Right atrium auricular region (tissue), 2 donors: ENCODE results near the gene RBBP4. TPM values are rescaled to one million over a fixed set of nuclear protein-coding genes. Genes with fewer than 3 reads are reported as not detected.
"Not testable (repeated sequence)": the region's sequence is repeated elsewhere in the genome, so short reads cannot be mapped to it uniquely, and the experiment has no call there.

Experiments used
- DNase-seq: peaks from one replicate; pipeline ENCODE4 v3.0.0-alpha.2; 2019; ENCODE audit warnings: low spot score
- H3K27ac ChIP-seq, 2 donors: fragments of 200-600 bp; sonication (generic); 1 replicate in 1 of 2; 2 replicates in 1 of 2; pipeline ENCODE4 v1.5.1; 2016 to 2019
- H3K27me3 ChIP-seq, 2 donors: fragments of 200-600 bp; sonication (generic); one replicate each; pipeline versions ENCODE4 v1.5.1 to v1.6.0; 2017 to 2019
- H3K36me3 ChIP-seq: fragments of 200-600 bp; sonication (generic); one replicate; pipeline ENCODE4 v1.5.1; 2016
- H3K4me1 ChIP-seq, 2 donors: fragments of 200-600 bp; sonication (generic); one replicate each; pipeline versions ENCODE4 v1.5.1 to v1.6.0; 2017 to 2019
- H3K4me3 ChIP-seq, 2 donors: fragments of 200-600 bp; sonication (generic); 1 replicate in 1 of 2; 2 replicates in 1 of 2; pipeline ENCODE4 v1.5.1; 2017 to 2019; ENCODE audit warnings: mild to moderate bottlenecking in 1 of 2, moderate library complexity in 1 of 2
- H3K9me3 ChIP-seq, 2 donors: fragments of 200-600 bp; sonication (generic); one replicate each; pipeline ENCODE4 v1.5.1; 2019
- total RNA-seq, 2 donors: library from RNA; depleted of rRNA; stranded (reverse); fragments of >200 nt; gene quantifications; one replicate each; pipeline ENCODE4 v1.1.0, GENCODE V29; 2016
- TF ChIP-seq, protein P1 (sequence below), 2 donors: fragments of 200-600 bp; sonication (generic); IDR thresholded peaks; one replicate each; pipeline ENCODE4 v1.5.1; 2019; ENCODE audit warnings: antibody characterized with exemption in 2 of 2

RBBP4 gene
- total RNA-seq, 2 donors from 2014 or later, result 62.5 to 65.7 TPM

DNA sequence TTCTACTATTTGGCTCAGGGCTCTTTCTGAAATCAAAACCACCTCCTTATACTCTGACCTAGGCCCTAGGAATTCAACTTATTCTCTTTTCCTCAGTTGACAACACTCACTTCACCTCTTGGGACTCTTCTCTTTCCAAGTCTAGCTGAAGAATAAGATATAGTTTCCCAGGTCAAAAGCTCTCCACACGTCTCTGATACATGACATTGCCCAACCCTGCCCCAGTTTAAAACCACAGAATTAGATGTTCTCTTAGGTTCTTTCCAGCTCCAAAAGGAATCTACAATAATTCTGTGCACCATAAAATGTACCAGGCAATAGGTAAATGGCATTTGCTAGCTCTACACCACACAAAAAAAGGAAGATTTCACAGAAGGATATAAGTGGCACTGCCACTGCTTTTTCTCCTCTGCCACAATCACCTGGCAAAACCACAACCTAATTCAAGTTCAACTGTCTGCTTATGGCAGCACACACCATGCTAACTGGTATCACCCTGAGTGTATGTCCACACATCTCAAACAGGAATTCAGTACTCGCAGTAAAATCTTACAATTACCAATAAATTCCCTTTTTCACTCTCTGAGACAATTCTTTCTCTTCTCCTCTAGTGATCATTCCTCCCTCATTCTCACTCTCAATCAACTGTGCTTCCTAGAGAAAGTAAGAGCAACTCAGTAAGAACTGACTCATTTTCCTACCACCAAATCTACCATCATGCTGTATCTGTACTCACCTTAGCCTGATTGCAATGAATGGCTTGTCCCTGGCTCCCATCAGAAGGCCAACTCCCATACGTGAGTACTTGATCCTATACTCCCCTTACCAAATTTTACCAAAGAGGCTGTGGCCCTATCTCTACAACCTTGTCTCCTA, 28.0 kb upstream of the RBBP4 start:
- TF ChIP-seq, protein P1, sequence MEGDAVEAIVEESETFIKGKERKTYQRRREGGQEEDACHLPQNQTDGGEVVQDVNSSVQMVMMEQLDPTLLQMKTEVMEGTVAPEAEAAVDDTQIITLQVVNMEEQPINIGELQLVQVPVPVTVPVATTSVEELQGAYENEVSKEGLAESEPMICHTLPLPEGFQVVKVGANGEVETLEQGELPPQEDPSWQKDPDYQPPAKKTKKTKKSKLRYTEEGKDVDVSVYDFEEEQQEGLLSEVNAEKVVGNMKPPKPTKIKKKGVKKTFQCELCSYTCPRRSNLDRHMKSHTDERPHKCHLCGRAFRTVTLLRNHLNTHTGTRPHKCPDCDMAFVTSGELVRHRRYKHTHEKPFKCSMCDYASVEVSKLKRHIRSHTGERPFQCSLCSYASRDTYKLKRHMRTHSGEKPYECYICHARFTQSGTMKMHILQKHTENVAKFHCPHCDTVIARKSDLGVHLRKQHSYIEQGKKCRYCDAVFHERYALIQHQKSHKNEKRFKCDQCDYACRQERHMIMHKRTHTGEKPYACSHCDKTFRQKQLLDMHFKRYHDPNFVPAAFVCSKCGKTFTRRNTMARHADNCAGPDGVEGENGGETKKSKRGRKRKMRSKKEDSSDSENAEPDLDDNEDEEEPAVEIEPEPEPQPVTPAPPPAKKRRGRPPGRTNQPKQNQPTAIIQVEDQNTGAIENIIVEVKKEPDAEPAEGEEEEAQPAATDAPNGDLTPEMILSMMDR (IDR thresholded peaks at IDR 0.05), result no peak
- Histone ChIP-seq H3K4me1 (no peaks in the 10 kb centered on the region), H3K36me3 (peaks cover 7% of the 10 kb centered on the region), H3K27me3 (no peaks in the 10 kb centered on the region), H3K27ac (no peak overlapping the region), H3K9me3 (no peaks in the 10 kb centered on the region), H3K4me3 (no peak overlapping the region)
- no peak for DNase-seq

DNA sequence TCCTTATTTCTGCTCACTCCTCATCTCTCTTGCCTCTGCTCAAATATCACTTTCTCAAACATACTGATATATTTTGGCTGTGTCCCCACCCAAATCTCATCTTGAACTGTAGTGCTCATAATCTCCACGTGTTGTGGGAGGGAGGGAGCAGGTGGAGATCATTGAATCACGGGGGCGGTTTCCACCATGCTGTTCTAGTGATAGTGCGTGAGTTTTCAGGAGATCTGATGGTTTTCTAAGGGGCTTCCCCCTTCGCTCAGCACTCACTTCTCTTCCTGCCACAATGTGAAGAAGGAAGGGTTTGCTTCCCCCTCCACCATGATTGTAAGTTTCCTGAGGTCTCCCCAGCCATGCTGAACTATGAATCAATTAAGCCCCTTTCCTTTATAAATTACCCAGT, 27.2 kb upstream of the RBBP4 start:
- Histone ChIP-seq H3K4me3 (no peak overlapping the region), H3K4me1 (no peaks in the 10 kb centered on the region), H3K9me3 (no peaks in the 10 kb centered on the region), H3K36me3 (peaks cover 14% of the 10 kb centered on the region), H3K27me3 (no peaks in the 10 kb centered on the region), H3K27ac (no peak overlapping the region)
- TF ChIP-seq, protein P1 (IDR thresholded peaks at IDR 0.05), result no peak
- no peak for DNase-seq

DNA sequence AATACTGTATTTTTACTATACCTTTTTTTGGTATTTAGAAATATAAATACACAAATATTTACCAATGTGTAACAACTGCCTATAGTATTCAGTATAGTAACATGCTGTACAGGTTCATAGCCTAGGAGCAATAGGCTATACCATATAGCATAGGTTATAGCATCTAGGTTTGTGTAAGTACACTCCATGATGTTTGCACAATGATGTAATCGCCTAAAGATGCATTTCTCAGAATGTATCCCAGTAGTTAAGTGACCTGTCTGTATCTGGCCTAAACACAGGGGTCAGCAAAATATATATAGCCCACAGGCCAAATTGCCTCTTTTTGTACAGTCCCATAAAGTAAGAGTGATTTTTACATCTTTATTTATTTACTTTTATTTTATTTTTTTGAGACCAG, 24.8 kb upstream of the RBBP4 start:
- peaks cover 22% of the 10 kb centered on the region for H3K36me3 ChIP-seq
- H3K27me3 ChIP-seq, result no peaks in the 10 kb centered on the region
- H3K4me1 ChIP-seq, result no peaks in the 10 kb centered on the region
- no peaks in the 10 kb centered on the region for H3K9me3 ChIP-seq
- TF ChIP-seq, protein P1 (IDR thresholded peaks at IDR 0.05), result no peak
- DNase-seq, result no peak
- no peak overlapping the region for H3K27ac ChIP-seq
- no peak overlapping the region for H3K4me3 ChIP-seq

DNA sequence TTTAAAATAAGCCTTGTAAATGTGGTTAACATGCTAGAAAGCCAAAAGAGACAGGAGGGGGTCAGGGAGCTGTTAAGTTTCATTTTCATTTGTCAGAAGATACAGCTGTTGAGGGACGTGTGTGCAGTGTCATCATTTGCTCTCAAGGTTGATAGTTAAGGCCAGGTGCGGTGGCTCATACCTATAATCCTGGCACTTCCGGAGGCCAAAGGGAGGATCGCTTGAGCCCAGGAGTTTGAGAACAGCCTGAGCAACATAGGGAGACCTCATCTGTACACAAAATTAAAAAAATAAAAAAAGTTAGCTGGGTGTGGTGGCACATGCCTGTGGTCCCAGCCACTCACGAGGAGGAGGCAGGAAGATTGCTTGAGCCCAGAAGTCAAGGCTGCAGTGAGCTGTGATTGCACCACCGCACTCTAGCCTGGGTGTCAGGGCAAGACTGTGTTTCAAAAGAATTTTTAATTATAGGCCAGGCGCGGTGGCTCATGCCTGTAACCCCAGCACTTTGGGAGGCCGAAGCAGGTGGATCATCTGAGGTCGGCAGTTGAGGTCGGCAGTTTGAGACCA, 23.3 kb upstream of the RBBP4 start:
- no peak for DNase-seq
- H3K36me3 ChIP-seq, result peaks cover 22% of the 10 kb centered on the region
- TF ChIP-seq, protein P1 (IDR thresholded peaks at IDR 0.05), result no peak
- no peak overlapping the region for H3K4me3 ChIP-seq
- no peaks in the 10 kb centered on the region for H3K27me3 ChIP-seq
- no peaks in the 10 kb centered on the region for H3K9me3 ChIP-seq
- H3K27ac ChIP-seq, result no peak overlapping the region
- no peaks in the 10 kb centered on the region for H3K4me1 ChIP-seq

DNA sequence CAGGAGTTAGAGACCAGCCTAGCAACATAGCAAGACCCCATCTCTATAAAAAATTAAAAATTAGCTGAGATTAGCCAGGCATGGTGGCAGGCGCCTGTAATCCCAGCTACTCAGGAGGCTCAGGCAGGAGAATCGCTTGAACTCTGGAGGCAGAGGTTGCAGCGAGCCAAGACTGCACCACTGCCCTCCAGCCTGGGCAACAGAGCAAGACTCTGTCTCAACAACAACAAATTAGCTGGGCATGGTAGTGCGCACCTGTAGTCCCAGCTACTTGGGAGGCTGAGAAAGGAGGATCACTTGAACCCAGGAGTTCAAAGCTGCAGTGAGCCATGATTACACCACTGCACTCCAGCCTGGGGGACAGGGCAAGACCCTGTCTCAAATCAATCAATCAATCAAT, 20.8 kb upstream of the RBBP4 start:
- H3K36me3 ChIP-seq, result peaks cover 28% of the 10 kb centered on the region
- DNase-seq, H3K4me1 ChIP-seq, H3K9me3 ChIP-seq, H3K27me3 ChIP-seq, H3K4me3 ChIP-seq, H3K27ac ChIP-seq: not testable (repeated sequence)

DNA sequence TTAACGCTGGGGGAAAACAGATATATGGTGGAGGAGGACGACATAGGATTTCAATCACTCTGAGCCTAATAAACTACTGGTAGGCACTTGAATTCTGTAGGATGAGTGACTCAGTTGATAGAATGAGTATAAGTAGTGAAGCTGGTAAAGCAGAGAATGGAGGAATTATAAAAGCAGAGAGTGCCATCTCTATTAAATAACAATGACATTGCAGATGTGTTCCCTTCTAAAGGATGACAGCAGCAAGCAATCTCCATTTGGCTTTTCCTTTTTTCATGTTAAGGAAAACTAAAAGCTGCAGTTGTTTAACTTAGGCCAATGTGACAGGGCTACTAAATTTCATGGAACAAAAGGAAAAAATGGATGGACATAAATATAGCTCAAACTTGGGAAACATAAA, 18.2 kb upstream of the RBBP4 start:
- Histone ChIP-seq H3K9me3 (no peaks in the 10 kb centered on the region), H3K4me3 (no peak overlapping the region), H3K27ac (no peak overlapping the region), H3K36me3 (peaks cover 23% of the 10 kb centered on the region), H3K4me1 (no peaks in the 10 kb centered on the region), H3K27me3 (no peaks in the 10 kb centered on the region)
- no peak for DNase-seq
- TF ChIP-seq, protein P1 (IDR thresholded peaks at IDR 0.05), result no peak
